HEK293 (cell line): ENCODE measurements around the gene GMPPA.

ENCODE experiments used
- CTCF ChIA-PET: fragments of 350-600 bp; formaldehyde crosslinking; extraction: SDS; loops from one replicate; lab custom pipeline; 2021; ENCODE audit warnings: antibody characterized with exemption; lab: Yijun Ruan, JAX
- POLR2A ChIA-PET: fragments of 300-600 bp; formaldehyde crosslinking; extraction: SDS; loops from one replicate; lab custom pipeline; 2020; ENCODE audit warnings: antibody characterized with exemption, inconsistent platforms; lab: Yijun Ruan, JAX
- H3K27ac ChIP-seq: fragments of 200-500 bp; sonication (Bioruptor generic); 2 replicates; pipeline ENCODE4 v1.5.1; 2014; ENCODE audit warnings: low read depth, low read length, control low read depth, inconsistent platforms; ENCODE audit errors: extremely low read depth
- H3K36me3 ChIP-seq, 2 experiments: fragments of 200-500 bp in 1 of 2; sonication (Bioruptor generic) in 1 of 2; 1 replicate in 1 of 2; 2 replicates in 1 of 2; pipeline ENCODE4 v1.5.1; 2014 to 2017; ENCODE audit warnings: inconsistent platforms in 2 of 2, low read length in 2 of 2; ENCODE audit not compliant: control insufficient read depth in 2 of 2, insufficient read depth in 1 of 2
- H3K4me1 ChIP-seq: fragments of 200-500 bp; sonication (Bioruptor generic); 2 replicates; pipeline ENCODE4 v1.5.1; 2014; ENCODE audit warnings: mild to moderate bottlenecking, low read length, inconsistent platforms; ENCODE audit not compliant: control insufficient read depth, insufficient read depth
- H3K4me3 ChIP-seq: 2 replicates; pipeline ENCODE4 v1.5.1; 2011; ENCODE audit warnings: low read depth, mild to moderate bottlenecking, control low read depth, low read length, moderate library complexity
- H3K9me3 ChIP-seq: fragments of 200-500 bp; sonication (Bioruptor generic); 2 replicates; pipeline ENCODE4 v1.5.1; 2014; ENCODE audit warnings: low read depth, low read length, inconsistent platforms; ENCODE audit not compliant: control insufficient read depth, insufficient read depth
- HOXC10 ChIP-seq: sonication (generic); formaldehyde crosslinking; IDR thresholded peaks from 2 replicates; pipeline ENCODE4 v1.8.1; 2023; ENCODE audit warnings: mild to moderate bottlenecking, missing genetic modification reagents
- KLF1 ChIP-seq: fragments of 450-650 bp; formaldehyde crosslinking; IDR thresholded peaks from 2 replicates; pipeline ENCODE4 v1.5.1; 2016; ENCODE audit warnings: missing biosample characterization, missing genetic modification characterization
- MYNN ChIP-seq: fragments of 450-650 bp; formaldehyde crosslinking; IDR thresholded peaks from 2 replicates; pipeline ENCODE4 v1.5.1; 2016; ENCODE audit warnings: missing biosample characterization, missing genetic modification characterization, borderline replicate concordance
- SALL2 ChIP-seq: fragments of 450-650 bp; formaldehyde crosslinking; IDR thresholded peaks from 2 replicates; pipeline ENCODE4 v1.5.0; 2017; ENCODE audit warnings: missing biosample characterization, mild to moderate bottlenecking, missing genetic modification characterization, borderline replicate concordance
- SP2 ChIP-seq: fragments of 450-650 bp; formaldehyde crosslinking; IDR thresholded peaks from 2 replicates; pipeline ENCODE4 v1.5.1; 2016; ENCODE audit warnings: missing biosample characterization, missing genetic modification characterization
- ZBTB10 ChIP-seq: fragments of 450-650 bp; formaldehyde crosslinking; IDR thresholded peaks from 2 replicates; pipeline ENCODE4 v1.5.1; 2016; ENCODE audit warnings: missing biosample characterization, missing genetic modification characterization
- ZBTB26 ChIP-seq: fragments of 450-650 bp; formaldehyde crosslinking; optimal IDR thresholded peaks from 2 replicates; pipeline ENCODE3; 2016; ENCODE audit warnings: missing biosample characterization, mild to moderate bottlenecking, missing genetic modification characterization
- ZFP69B ChIP-seq: fragments of 450-650 bp; formaldehyde crosslinking; IDR thresholded peaks from 2 replicates; pipeline ENCODE4 v1.5.1; 2016; ENCODE audit warnings: missing biosample characterization, missing genetic modification characterization
- ZNF148 ChIP-seq: fragments of 450-650 bp; formaldehyde crosslinking; IDR thresholded peaks from 2 replicates; pipeline ENCODE4 v1.5.0; 2017; ENCODE audit warnings: missing biosample characterization, missing genetic modification characterization, borderline replicate concordance
- ZNF174 ChIP-seq: fragments of 450-650 bp; formaldehyde crosslinking; IDR thresholded peaks from 2 replicates; pipeline ENCODE4 v1.5.0; 2017; ENCODE audit warnings: missing biosample characterization, mild to moderate bottlenecking, missing genetic modification characterization
- ZNF221 ChIP-seq: fragments of 450-650 bp; formaldehyde crosslinking; IDR thresholded peaks from 2 replicates; pipeline ENCODE4 v1.5.1; 2017; ENCODE audit warnings: missing biosample characterization, missing genetic modification characterization, borderline replicate concordance
- ZNF239 ChIP-seq: fragments of 450-650 bp; formaldehyde crosslinking; IDR thresholded peaks from 2 replicates; pipeline ENCODE4 v1.5.1; 2016; ENCODE audit warnings: missing biosample characterization, missing genetic modification characterization
- ZNF24 ChIP-seq: fragments of 450-650 bp; formaldehyde crosslinking; IDR thresholded peaks from 2 replicates; pipeline ENCODE4 v1.5.1; 2016; ENCODE audit warnings: missing biosample characterization, missing genetic modification characterization
- ZNF335 ChIP-seq: fragments of 450-650 bp; formaldehyde crosslinking; conservative IDR thresholded peaks from 2 replicates; pipeline ENCODE4 v1.5.1; 2016; ENCODE audit warnings: missing biosample characterization, missing genetic modification characterization
- ZNF416 ChIP-seq: fragments of 450-650 bp; formaldehyde crosslinking; IDR thresholded peaks from 2 replicates; pipeline ENCODE4 v1.5.1; 2016; ENCODE audit warnings: missing biosample characterization, missing genetic modification characterization
- ZNF423 ChIP-seq: fragments of 450-650 bp; formaldehyde crosslinking; IDR thresholded peaks from 2 replicates; pipeline ENCODE4 v1.5.1; 2016; ENCODE audit warnings: missing biosample characterization, missing genetic modification characterization
- ZNF449 ChIP-seq: fragments of 450-650 bp; formaldehyde crosslinking; IDR thresholded peaks from 2 replicates; pipeline ENCODE4 v1.5.1; 2017; ENCODE audit warnings: missing biosample characterization, mild to moderate bottlenecking, missing genetic modification characterization, moderate library complexity
- ZNF48 ChIP-seq: fragments of 450-650 bp; formaldehyde crosslinking; IDR thresholded peaks from 2 replicates; pipeline ENCODE4 v1.5.1; 2016; ENCODE audit warnings: missing biosample characterization, missing genetic modification characterization
- ZNF510 ChIP-seq: fragments of 450-650 bp; formaldehyde crosslinking; IDR thresholded peaks from 2 replicates; pipeline ENCODE4 v1.5.1; 2018; ENCODE audit warnings: mild to moderate bottlenecking, missing genetic modification characterization, missing biosample characterization; ENCODE audit not compliant: insufficient replicate concordance
- ZNF544 ChIP-seq: fragments of 450-650 bp; formaldehyde crosslinking; IDR thresholded peaks from 2 replicates; pipeline ENCODE4 v1.5.0; 2017; ENCODE audit warnings: missing biosample characterization, missing genetic modification characterization
- ZNF548 ChIP-seq: fragments of 450-650 bp; formaldehyde crosslinking; IDR thresholded peaks from 2 replicates; pipeline ENCODE4 v1.5.1; 2016; ENCODE audit warnings: missing biosample characterization, missing genetic modification characterization
- ZNF555 ChIP-seq: fragments of 450-650 bp; formaldehyde crosslinking; conservative IDR thresholded peaks from 2 replicates; pipeline ENCODE4 v1.5.1; 2017; ENCODE audit warnings: missing biosample characterization, mild to moderate bottlenecking, missing genetic modification characterization, inconsistent platforms
- ZNF654 ChIP-seq: fragments of 450-650 bp; formaldehyde crosslinking; IDR thresholded peaks from 2 replicates; pipeline ENCODE4 v1.5.1; 2016; ENCODE audit warnings: low read depth, missing biosample characterization, missing genetic modification characterization
- ZNF707 ChIP-seq: fragments of 450-650 bp; formaldehyde crosslinking; IDR thresholded peaks from 2 replicates; pipeline ENCODE4 v1.5.1; 2016; ENCODE audit warnings: missing biosample characterization, missing genetic modification characterization
- ZNF768 ChIP-seq: fragments of 450-650 bp; formaldehyde crosslinking; IDR thresholded peaks from 2 replicates; pipeline ENCODE4 v1.5.1; 2018; ENCODE audit warnings: missing biosample characterization, mild to moderate bottlenecking, missing genetic modification characterization
- ZSCAN5A ChIP-seq: fragments of 450-650 bp; formaldehyde crosslinking; IDR thresholded peaks from 2 replicates; pipeline ENCODE4 v1.5.1; 2016; ENCODE audit warnings: missing biosample characterization, missing genetic modification characterization

Gene GMPPA

GRCh38 chr2:219462349-219462748 lies 36.3 kb upstream of the GMPPA start:
- Histone ChIP-seq H3K4me3 (no peak overlapping the region), H3K27ac (no peak overlapping the region), H3K4me1 (peaks cover 2% of the 10 kb centered on the region; the same call in 1 of the 2 replicates), H3K9me3 (no peaks in the 10 kb centered on the region)
- POLR2A ChIA-PET = no interaction called here
- no peak for TF ChIP-seq KLF1
- no peak for TF ChIP-seq ZNF148
- TF ChIP-seq ZNF654 = no peak
- TF ChIP-seq ZNF174 (tag by site-specific recombination) = no peak
- no peak for TF ChIP-seq ZSCAN5A (tag by site-specific recombination)
- TF ChIP-seq SALL2 (tag by site-specific recombination) = no peak
- TF ChIP-seq ZFP69B (tag by site-specific recombination) = no peak
- TF ChIP-seq ZBTB26 (tag by site-specific recombination) = no peak
- no peak for TF ChIP-seq ZNF335 (tag by site-specific recombination)
- TF ChIP-seq ZNF221 (tag by site-specific recombination) = no peak
- TF ChIP-seq ZNF24 (tag by site-specific recombination) = no peak
- no peak for TF ChIP-seq ZNF48 (tag by site-specific recombination)
- no peak for TF ChIP-seq SP2 (tag by site-specific recombination)
- TF ChIP-seq ZNF423 (tag by site-specific recombination) = no peak
- TF ChIP-seq ZNF416 (tag by site-specific recombination) = no peak
- TF ChIP-seq, all 188 proteins: peak for 0
- CTCF ChIA-PET = interaction anchor here (1.0 to 2.5 kb wide), 6 partner anchors 13 to 68 kb away, joined by 3 to 19 read pairs (median 10); a partner anchor contains a TSS
- peaks cover 0 to 40% of the 10 kb centered on the region in 2 experiments; a peak in 2 of 3 replicates for H3K36me3 ChIP-seq

GRCh38 chr2:219464286-219465032 lies 34.2 kb upstream of the GMPPA start:
- Histone ChIP-seq H3K36me3 (peaks cover 0 to 48% of the 10 kb centered on the region in 2 experiments; a peak in 2 of 3 replicates), H3K4me3 (no peak overlapping the region), H3K9me3 (no peaks in the 10 kb centered on the region), H3K4me1 (peaks cover 2% of the 10 kb centered on the region; the same call in 1 of the 2 replicates), H3K27ac (no peak overlapping the region)
- ChIA-PET CTCF (interaction anchor here (0.6 to 2.5 kb wide), 5 partner anchors 9 to 912 kb away, joined by 3 to 19 read pairs (median 5); no protein-coding TSS in a partner anchor), POLR2A (interaction anchor here (1.3 kb wide), 1 partner anchor 9 kb away, joined by 4 read pairs; no protein-coding TSS in a partner anchor)
- TF ChIP-seq ZNF544 (tag by site-specific recombination) = no peak
- no peak for TF ChIP-seq ZNF555 (tag by site-specific recombination)
- no peak for TF ChIP-seq ZNF449 (tag by site-specific recombination)
- TF ChIP-seq MYNN = no peak
- TF ChIP-seq ZNF239 (tag by site-specific recombination) = no peak
- TF ChIP-seq ZNF548 (tag by site-specific recombination) = no peak
- TF ChIP-seq ZBTB10 = no peak
- no peak for TF ChIP-seq ZNF768 (tag by site-specific recombination)
- TF ChIP-seq ZNF510 (tag by site-specific recombination) = no peak
- TF ChIP-seq HOXC10 (CRISPR knock-in tag) = no peak
- TF ChIP-seq ZNF707 (tag by site-specific recombination) = no peak
